HEK293T (cell line): Measurements from ENCODE around the gene ERN1.

Experiments used
- CTCF ChIA-PET: fragments of 350-600 bp; formaldehyde crosslinking; extraction: SDS; loops from one replicate; lab custom pipeline; 2021; ENCODE audit warnings: antibody characterized with exemption, inconsistent platforms; lab: Yijun Ruan, JAX
- POLR2A ChIA-PET: fragments of 350-600 bp; formaldehyde crosslinking; extraction: SDS; loops from one replicate; lab custom pipeline; 2020; ENCODE audit warnings: antibody characterized with exemption, inconsistent platforms; lab: Yijun Ruan, JAX
- DNase-seq: peaks from one replicate; pipeline ENCODE4 v3.0.0; 2012; ENCODE audit warnings: mixed read lengths; ENCODE audit errors: extremely low spot score
- ARNT ChIP-seq: fragments of 450-650 bp; IDR thresholded peaks from 2 replicates; pipeline ENCODE4 v1.6.1; 2017; ENCODE audit warnings: mild to moderate bottlenecking
- BHLHE40 ChIP-seq: fragments of 450-650 bp; IDR thresholded peaks from 2 replicates; pipeline ENCODE4 v1.6.1; 2016; ENCODE audit warnings: mild to moderate bottlenecking, moderate library complexity, borderline replicate concordance
- CTBP1 ChIP-seq: fragments of 450-650 bp; IDR thresholded peaks from 2 replicates; pipeline ENCODE4 v1.6.1; 2016; ENCODE audit warnings: borderline replicate concordance
- ELF4 ChIP-seq: fragments of 450-650 bp; IDR thresholded peaks from 2 replicates; pipeline ENCODE4 v1.6.1; 2017; ENCODE audit warnings: antibody characterized with exemption
- FOXA1 ChIP-seq: fragments of 450-650 bp; IDR thresholded peaks from 2 replicates; pipeline ENCODE4 v1.6.1; 2016; ENCODE audit warnings: mild to moderate bottlenecking
- FOXK2 ChIP-seq: fragments of 450-650 bp; IDR thresholded peaks from 2 replicates; pipeline ENCODE4 v1.6.1; 2016; ENCODE audit warnings: mild to moderate bottlenecking
- FOXM1 ChIP-seq: fragments of 450-650 bp; IDR thresholded peaks from 2 replicates; pipeline ENCODE4 v1.6.1; 2017; ENCODE audit warnings: mild to moderate bottlenecking, borderline replicate concordance
- HDGF ChIP-seq: fragments of 450-650 bp; IDR thresholded peaks from 2 replicates; pipeline ENCODE4 v1.6.1; 2017; ENCODE audit warnings: antibody characterized with exemption, borderline replicate concordance
- L3MBTL2 ChIP-seq: fragments of 450-650 bp; conservative IDR thresholded peaks from 2 replicates; pipeline ENCODE4 v1.6.1; 2016; ENCODE audit warnings: mild to moderate bottlenecking
- LEF1 ChIP-seq: fragments of 450-650 bp; IDR thresholded peaks from 2 replicates; pipeline ENCODE4 v1.6.1; 2017; ENCODE audit warnings: mild to moderate bottlenecking, borderline replicate concordance
- NFRKB ChIP-seq: fragments of 450-650 bp; IDR thresholded peaks from 2 replicates; pipeline ENCODE4 v1.6.1; 2016; ENCODE audit warnings: mild to moderate bottlenecking, moderate library complexity
- PKNOX1 ChIP-seq: fragments of 450-650 bp; IDR thresholded peaks from 2 replicates; pipeline ENCODE4 v1.6.1; 2016
- SP1 ChIP-seq: fragments of 450-650 bp; IDR thresholded peaks from 2 replicates; pipeline ENCODE4 v1.6.1; 2017
- SUZ12 ChIP-seq: fragments of 450-650 bp; IDR thresholded peaks from 2 replicates; pipeline ENCODE4 v1.6.1; 2016; ENCODE audit warnings: mild to moderate bottlenecking
- TARDBP ChIP-seq: fragments of 450-650 bp; IDR thresholded peaks from 2 replicates; pipeline ENCODE4 v1.6.1; 2016
- ZNF384 ChIP-seq: fragments of 450-650 bp; IDR thresholded peaks from 2 replicates; pipeline ENCODE4 v1.6.1; 2016

ERN1 gene

GRCh38 chr17:64103391-64104364 is 26.3 kb downstream of the ERN1 start:
- no peak for DNase-seq
- TF ChIP-seq SUZ12, result no peak
- no peak for TF ChIP-seq ELF4
- no peak for TF ChIP-seq TARDBP
- TF ChIP-seq CTBP1, result no peak
- TF ChIP-seq HDGF, result no peak
- TF ChIP-seq SP1, result no peak
- no peak for TF ChIP-seq ZNF384
- no peak for TF ChIP-seq NFRKB
- POLR2A ChIA-PET, result interaction anchor here (1.3 kb wide), 1 partner anchor 9 kb away, joined by 5 read pairs; no protein-coding TSS in a partner anchor
- CTCF ChIA-PET, result interaction anchor here (0.5 kb wide), 1 partner anchor 24 kb away, joined by 3 read pairs; no protein-coding TSS in a partner anchor

DNA sequence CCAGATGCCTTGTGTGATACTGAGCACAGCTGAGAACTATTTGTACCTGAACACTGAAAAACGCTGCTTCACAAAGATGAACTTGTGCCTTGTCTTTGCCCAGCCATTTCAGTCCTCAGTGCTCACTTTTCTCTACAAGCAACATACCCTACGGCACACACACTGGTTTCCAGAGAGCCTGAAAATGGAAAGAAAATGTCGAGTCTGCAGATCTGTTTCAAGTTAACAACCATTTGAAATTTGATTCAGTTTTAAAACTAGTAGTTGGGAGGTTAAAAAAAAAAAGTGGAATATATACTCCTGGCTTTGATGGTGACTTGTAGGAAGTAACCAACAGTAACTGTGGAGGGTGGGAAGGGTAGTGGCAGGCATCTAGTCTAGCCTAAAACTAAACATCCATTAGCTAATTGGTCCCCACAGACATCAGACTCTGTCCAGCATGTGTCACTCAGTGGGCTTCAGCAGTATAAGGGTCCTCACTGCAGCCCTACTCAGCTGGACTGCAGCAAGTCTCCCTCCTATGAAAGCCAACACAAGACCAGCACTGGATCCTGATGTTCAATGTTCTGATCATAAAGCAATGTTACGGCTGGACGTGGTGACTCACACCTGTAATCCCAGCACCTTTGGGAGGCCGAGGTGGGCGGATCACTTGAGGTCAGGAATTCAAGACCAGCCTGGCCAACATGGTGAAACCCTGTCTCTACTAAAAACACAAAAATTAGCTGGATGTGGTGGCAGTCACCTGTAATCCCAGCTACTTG is 27.1 kb downstream of the ERN1 start:
- DNase-seq, result no peak
- ChIA-PET CTCF (interaction anchor here (0.5 kb wide), 1 partner anchor 24 kb away, joined by 3 read pairs; no protein-coding TSS in a partner anchor), POLR2A (interaction anchor here (1.3 kb wide), 1 partner anchor 10 kb away, joined by 5 read pairs; no protein-coding TSS in a partner anchor)
- TF ChIP-seq ZNF384, result no peak
- no peak for TF ChIP-seq BHLHE40
- TF ChIP-seq L3MBTL2, result no peak
- no peak for TF ChIP-seq NFRKB

DNA sequence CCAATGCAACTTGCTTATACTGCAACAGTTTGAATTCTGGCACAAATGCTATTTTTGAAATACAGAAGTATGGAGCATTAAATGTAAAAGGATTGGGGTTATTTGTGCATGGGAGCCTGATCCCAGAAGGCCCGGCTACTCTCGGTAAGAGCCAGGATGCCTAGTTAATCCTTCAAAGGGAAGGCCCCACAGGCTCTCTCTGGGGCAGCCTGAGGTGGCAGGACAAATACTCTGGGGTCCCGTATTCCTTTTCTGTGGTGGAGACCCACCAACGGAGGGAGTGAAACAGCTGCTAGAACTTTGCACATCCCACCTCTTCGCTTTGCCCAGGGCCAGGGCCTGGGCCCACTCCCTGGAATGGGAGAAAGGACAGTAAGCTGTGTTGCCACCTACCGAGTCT is 30.4 kb downstream of the ERN1 start:
- DNase-seq, result no peak
- CTCF ChIA-PET, result interaction anchor here (0.6 kb wide), 1 partner anchor 354 kb away, joined by 3 read pairs; no protein-coding TSS in a partner anchor
- POLR2A ChIA-PET, result no interaction called here
- TF ChIP-seq TARDBP (no peak), NFRKB (no peak), BHLHE40 (no peak), CTBP1 (no peak), FOXA1 (no peak), PKNOX1 (no peak), LEF1 (no peak), ARNT (no peak), FOXM1 (no peak)

GRCh38 chr17:64097196-64097936 is 32.6 kb downstream of the ERN1 start:
- no peak for DNase-seq
- CTCF ChIA-PET, result interaction anchor here (1.4 kb wide), 1 partner anchor 72 kb away, joined by 4 read pairs; no protein-coding TSS in a partner anchor
- TF ChIP-seq HDGF (no peak), FOXA1 (no peak), CTBP1 (no peak), LEF1 (no peak), L3MBTL2 (no peak), BHLHE40 (no peak), TARDBP (no peak), FOXM1 (no peak), ELF4 (no peak), ARNT (no peak), NFRKB (no peak), SP1 (no peak), SUZ12 (no peak), ZNF384 (no peak), PKNOX1 (no peak), FOXK2 (no peak)
- POLR2A ChIA-PET, result no interaction called here

DNA sequence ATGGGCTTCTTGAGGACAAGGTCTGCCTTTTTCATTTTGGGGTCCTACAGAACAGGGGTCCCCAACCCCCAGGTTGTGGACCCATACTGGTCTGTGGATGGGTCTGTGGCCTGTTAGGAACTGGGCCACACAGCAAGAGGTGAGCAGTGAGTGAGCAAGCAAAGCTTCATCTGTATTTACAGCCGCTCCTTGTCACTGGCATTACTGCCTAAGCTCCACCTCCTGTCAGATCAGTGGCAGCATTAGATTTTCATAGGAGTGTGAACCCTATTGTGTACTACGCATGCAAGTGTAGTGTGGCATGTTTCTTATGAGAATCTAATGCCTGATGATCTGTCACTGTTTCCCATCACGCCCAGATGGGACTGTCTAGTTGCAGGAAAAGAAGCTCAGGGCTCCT is 33.9 kb downstream of the ERN1 start:
- TF ChIP-seq L3MBTL2 (no peak), TARDBP (no peak), SUZ12 (no peak), CTBP1 (no peak), HDGF (no peak), FOXM1 (no peak), LEF1 (no peak), PKNOX1 (no peak), ARNT (no peak), BHLHE40 (no peak), FOXK2 (no peak), ZNF384 (no peak), ELF4 (no peak), NFRKB (no peak), FOXA1 (no peak), SP1 (no peak)
- DNase-seq, result no peak
- ChIA-PET POLR2A (interaction anchor here (0.8 kb wide), 1 partner anchor 50 kb away, joined by 4 read pairs; no protein-coding TSS in a partner anchor), CTCF (no interaction called here)
